GM21526 (cell line): ENCODE measurements around the gene NCOA3.

Experiments used
- ATAC-seq: cut with Tn5 transposase; IDR thresholded peaks from one replicate; pipeline ENCODE4 v1.9.1; 2021; ENCODE audit warnings: moderate library complexity; ENCODE audit not compliant: unreplicated experiment, low FRiP score

NCOA3 gene

GRCh38 chr20:47662483-47663353 is 161.0 kb downstream of the NCOA3 start:
- no peak for ATAC-seq

GRCh38 chr20:47663354-47664067 is 161.8 kb downstream of the NCOA3 start:
- no peak for ATAC-seq

- ATAC-seq, result no peak
These were observed 162.4 kb downstream of the NCOA3 start for GRCh38 chr20:47664068-47664437.

- no peak for ATAC-seq
These were observed 163.1 kb downstream of the NCOA3 start for GRCh38 chr20:47664744-47665143.

- ATAC-seq, result no peak
These were observed 163.7 kb downstream of the NCOA3 start for GRCh38 chr20:47665221-47665991.

GRCh38 chr20:47666304-47666703 is 164.6 kb downstream of the NCOA3 start:
- ATAC-seq, result no peak

GRCh38 chr20:47667086-47667485 is 165.4 kb downstream of the NCOA3 start:
- no peak for ATAC-seq

- no peak for ATAC-seq
These were observed 166.0 kb downstream of the NCOA3 start for GRCh38 chr20:47667531-47668312.

- no peak for ATAC-seq
These were observed 166.8 kb downstream of the NCOA3 start for GRCh38 chr20:47668313-47669151.

- ATAC-seq, result no peak
These were observed 167.4 kb downstream of the NCOA3 start for GRCh38 chr20:47669152-47669425.

- ATAC-seq, result no peak
These were observed 167.8 kb downstream of the NCOA3 start for GRCh38 chr20:47669489-47669888.

- ATAC-seq, result no peak
These were observed 168.5 kb downstream of the NCOA3 start for GRCh38 chr20:47669927-47670890.

- no peak for ATAC-seq
These were observed 169.2 kb downstream of the NCOA3 start for GRCh38 chr20:47670913-47671312.

GRCh38 chr20:47672166-47672565 is 170.5 kb downstream of the NCOA3 start:
- no peak for ATAC-seq

- no peak for ATAC-seq
These were observed 171.4 kb downstream of the NCOA3 start for GRCh38 chr20:47672886-47673670.

- no peak for ATAC-seq
These were observed 171.9 kb downstream of the NCOA3 start for GRCh38 chr20:47673671-47673955.

- no peak for ATAC-seq
These were observed 172.5 kb downstream of the NCOA3 start for GRCh38 chr20:47674145-47674544.

- no peak for ATAC-seq
These were observed 173.0 kb downstream of the NCOA3 start for GRCh38 chr20:47674686-47675085.
